Mesodermal cell (in vitro differentiated cells): ENCODE data around the gene EGFLAM.

Experiments
- H3K27ac ChIP-seq: 2 replicates; pipeline ENCODE4 v1.7.0; 2013; ENCODE audit warnings: mild to moderate bottlenecking, low read depth, low read length, moderate library complexity; ENCODE audit not compliant: severe bottlenecking
- H3K36me3 ChIP-seq: 2 replicates; pipeline ENCODE4 v1.7.1; 2013; ENCODE audit warnings: mild to moderate bottlenecking, low read length, moderate library complexity; ENCODE audit not compliant: control insufficient read depth, insufficient read depth
- H3K4me1 ChIP-seq: one replicate; pipeline ENCODE4 v1.7.1; 2013; ENCODE audit warnings: mild to moderate bottlenecking, low read length; ENCODE audit not compliant: insufficient read depth, control insufficient read depth, poor library complexity, severe bottlenecking
- H3K4me3 ChIP-seq: 2 replicates; pipeline ENCODE4 v1.7.0; 2013; ENCODE audit warnings: low read length, control low read depth, mild to moderate bottlenecking; ENCODE audit not compliant: insufficient read depth, poor library complexity, severe bottlenecking; ENCODE audit errors: extremely low read depth
- H3K9me3 ChIP-seq: 2 replicates; pipeline ENCODE4 v1.7.1; 2013; ENCODE audit warnings: mild to moderate bottlenecking, low read length, moderate library complexity; ENCODE audit not compliant: control insufficient read depth
- WGBS, 2 experiments: methylation state at CpG; one replicate each; pipeline ENCODE4 v1.1.5; 2013; ENCODE audit warnings: missing lambda C conversion rate in 2 of 2; ENCODE audit not compliant: insufficient coverage in 2 of 2; 5-methylcytosine and 5-hydroxymethylcytosine counted together

Gene EGFLAM

DNA sequence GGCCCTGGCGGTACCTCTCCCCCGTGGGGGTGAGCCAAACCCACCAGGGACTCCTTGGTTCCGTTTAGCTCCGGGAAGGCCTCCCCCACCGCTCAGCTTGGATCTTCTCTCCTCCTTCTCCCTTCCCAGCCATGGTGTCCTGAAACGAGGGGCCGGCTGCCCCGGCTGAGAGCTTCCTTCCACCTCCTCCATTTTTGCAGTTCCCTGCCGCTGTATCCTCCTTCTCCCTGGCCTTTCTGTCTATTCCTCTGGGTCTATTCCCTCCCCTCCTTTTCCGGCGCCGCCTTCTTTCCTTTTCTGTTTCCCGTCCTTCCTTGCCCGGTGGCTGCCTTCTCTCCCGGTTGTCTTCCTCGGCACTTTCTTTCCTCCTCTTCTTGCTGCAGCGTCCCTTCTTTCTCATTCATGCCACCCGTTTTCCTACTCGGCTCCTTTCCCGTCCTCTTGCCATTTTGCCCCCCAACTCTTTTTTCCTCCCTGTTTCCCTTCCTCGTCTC lies 187.7 kb downstream of the EGFLAM start:
- H3K9me3 ChIP-seq = no peaks in the 10 kb centered on the region
- H3K4me3 ChIP-seq = no peak overlapping the region
- H3K27ac ChIP-seq = no peak overlapping the region
- no peaks in the 10 kb centered on the region for H3K36me3 ChIP-seq
- no peaks in the 10 kb centered on the region for H3K4me1 ChIP-seq
- WGBS, 2 experiments = 92 to 94% methylated on average over 15 to 21 of the region's 21 CpGs

DNA sequence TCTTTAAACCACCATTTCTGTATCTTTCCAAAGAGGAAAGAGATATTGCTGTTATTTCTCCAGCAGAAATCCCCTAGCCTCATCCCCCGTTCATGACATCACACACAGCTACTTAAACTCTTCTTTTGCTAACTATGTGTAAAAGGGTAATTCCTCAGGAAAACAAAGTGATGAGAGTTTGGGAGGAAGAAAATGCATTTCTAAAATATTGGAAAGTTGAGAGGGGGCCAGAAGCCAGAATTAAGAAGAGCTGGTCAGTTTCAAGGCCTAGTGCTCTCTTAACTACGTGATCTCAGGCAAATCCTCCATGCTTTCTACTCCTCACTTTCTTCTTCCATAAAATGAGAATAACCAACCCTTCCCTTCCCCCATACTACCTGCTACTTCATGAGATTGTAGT lies 188.7 kb downstream of the EGFLAM start:
- Histone ChIP-seq H3K4me1 (no peaks in the 10 kb centered on the region), H3K4me3 (no peak overlapping the region), H3K27ac (no peak overlapping the region), H3K9me3 (no peaks in the 10 kb centered on the region), H3K36me3 (no peaks in the 10 kb centered on the region)
- no CpG with 5 or more reads among the region's 2 CpGs for WGBS, 2 experiments

DNA sequence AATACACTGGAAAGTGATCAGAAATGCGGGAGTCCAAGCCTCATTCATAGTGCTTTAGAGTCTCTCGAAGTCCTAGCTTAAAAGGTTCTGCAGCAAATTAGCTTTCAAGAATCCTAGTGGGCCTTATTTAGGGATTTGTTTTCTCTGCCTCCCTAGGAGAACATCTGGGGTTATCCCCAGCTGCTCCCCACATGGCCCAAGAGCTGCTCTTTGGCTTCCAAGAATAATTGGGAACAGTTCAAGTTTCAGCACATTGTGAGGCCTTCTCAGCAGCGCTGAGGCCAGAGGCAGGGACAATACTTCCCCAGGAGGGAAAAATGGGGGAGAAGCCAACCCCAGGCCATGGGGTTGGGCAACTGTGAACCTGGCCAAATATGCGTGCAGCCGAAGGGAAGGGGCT lies 189.4 kb downstream of the EGFLAM start:
- Histone ChIP-seq H3K4me3 (no peak overlapping the region), H3K27ac (no peak overlapping the region), H3K36me3 (no peaks in the 10 kb centered on the region), H3K4me1 (no peaks in the 10 kb centered on the region), H3K9me3 (no peaks in the 10 kb centered on the region)
- whole genome bisulfite sequencing, 2 experiments = 71 to 84% methylated on average over 5 of the region's 5 CpGs

DNA sequence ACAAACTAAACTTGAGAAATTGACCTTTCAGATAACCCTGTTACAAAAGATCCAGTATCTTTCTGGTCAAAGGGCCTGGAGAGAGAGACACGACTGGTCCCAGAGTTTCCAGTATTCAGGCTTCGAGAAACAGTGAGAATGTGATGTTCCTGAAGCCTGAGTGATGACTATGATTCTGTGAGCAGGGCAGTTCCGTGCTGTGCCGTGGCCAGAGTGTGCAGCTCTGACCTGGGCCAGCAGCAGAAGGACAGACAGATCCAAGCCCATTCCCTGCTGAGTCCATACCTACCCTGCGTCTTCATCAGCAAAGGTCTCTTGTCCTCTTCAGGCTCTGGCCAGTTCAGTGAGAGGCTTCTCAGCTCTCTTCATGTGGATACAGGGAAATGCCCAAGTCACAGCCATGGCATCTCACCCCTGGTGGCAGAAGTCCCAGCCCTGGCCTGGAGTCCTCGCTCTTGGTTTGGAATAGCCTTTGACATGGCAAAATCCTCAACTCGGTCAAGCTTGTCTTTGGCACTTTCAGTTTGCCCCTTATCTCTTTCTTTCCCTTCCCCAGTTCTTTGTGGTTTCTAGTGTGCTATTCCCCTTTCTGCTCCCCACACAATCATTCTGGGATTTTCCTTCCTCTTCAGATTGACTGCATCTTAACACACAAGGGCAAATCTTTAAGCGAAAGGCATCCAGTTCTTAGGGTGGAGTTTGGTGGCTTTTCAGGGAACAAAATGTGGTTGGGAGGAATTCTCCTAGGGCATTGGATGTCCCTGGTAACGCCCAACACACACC lies 190.4 kb downstream of the EGFLAM start:
- WGBS, 2 experiments = 94 to 98% methylated on average over 7 to 8 of the region's 9 CpGs
- Histone ChIP-seq H3K4me1 (no peaks in the 10 kb centered on the region), H3K9me3 (no peaks in the 10 kb centered on the region), H3K27ac (no peak overlapping the region), H3K36me3 (no peaks in the 10 kb centered on the region), H3K4me3 (no peak overlapping the region)

DNA sequence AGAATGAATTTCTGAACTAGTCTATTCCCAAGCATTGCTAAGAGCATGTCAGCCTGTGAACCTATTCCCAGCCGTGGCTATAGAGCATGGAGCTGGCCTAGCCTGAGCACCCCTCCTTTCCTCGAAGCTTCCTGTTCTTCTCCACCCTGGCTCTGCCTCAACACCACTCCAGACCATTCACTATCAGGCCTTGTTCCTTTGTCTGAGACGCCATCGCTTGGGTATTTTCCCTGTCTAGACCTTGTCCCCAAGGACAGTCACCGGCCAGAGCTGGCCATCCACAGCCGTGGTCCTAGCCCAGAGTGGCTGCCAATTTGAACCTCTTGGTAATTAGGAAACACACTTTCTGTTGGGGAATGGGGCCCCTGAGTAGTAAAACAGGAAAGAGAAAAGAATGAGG lies 192.3 kb downstream of the EGFLAM start:
- H3K4me3 ChIP-seq = no peak overlapping the region
- H3K36me3 ChIP-seq = no peaks in the 10 kb centered on the region
- H3K27ac ChIP-seq = no peak overlapping the region
- H3K9me3 ChIP-seq = no peaks in the 10 kb centered on the region
- WGBS, 2 experiments = 94 to 95% methylated on average over 6 of the region's 6 CpGs
- H3K4me1 ChIP-seq = no peaks in the 10 kb centered on the region

DNA sequence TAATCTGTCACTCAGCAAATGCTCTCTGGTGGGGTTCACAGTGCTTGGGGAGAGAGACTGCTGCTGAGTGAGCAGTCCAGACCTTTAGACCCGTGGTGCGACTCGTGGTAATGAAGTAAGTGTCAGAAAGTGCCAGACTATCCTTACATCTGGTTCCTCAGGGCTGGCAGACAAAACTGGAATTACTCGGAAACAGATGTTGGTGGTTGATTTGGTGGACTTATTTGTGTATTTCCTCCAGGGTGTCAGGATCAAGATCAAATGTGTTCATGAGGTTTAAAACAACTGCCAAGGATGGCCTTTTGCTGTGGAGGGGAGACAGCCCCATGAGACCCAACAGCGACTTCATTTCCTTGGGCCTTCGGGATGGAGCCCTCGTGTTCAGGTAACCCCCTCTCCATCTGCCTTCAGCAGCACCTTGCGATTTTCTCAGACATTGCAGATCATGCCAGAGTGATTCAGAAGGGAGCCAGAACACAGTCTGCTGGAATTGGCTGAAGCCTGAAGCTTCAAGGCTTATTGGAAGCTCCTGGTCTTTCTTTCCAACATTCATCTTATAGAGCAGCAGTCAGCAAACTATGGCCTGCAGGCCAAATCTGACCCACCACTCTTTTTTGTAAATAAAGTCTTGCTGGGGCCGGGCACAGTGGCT lies 192.8 kb downstream of the EGFLAM start:
- WGBS, 2 experiments = 94% methylated on average over 7 to 9 of the region's 9 CpGs
- Histone ChIP-seq H3K27ac (no peak overlapping the region), H3K4me1 (no peaks in the 10 kb centered on the region), H3K4me3 (no peak overlapping the region), H3K36me3 (no peaks in the 10 kb centered on the region), H3K9me3 (no peaks in the 10 kb centered on the region)

DNA sequence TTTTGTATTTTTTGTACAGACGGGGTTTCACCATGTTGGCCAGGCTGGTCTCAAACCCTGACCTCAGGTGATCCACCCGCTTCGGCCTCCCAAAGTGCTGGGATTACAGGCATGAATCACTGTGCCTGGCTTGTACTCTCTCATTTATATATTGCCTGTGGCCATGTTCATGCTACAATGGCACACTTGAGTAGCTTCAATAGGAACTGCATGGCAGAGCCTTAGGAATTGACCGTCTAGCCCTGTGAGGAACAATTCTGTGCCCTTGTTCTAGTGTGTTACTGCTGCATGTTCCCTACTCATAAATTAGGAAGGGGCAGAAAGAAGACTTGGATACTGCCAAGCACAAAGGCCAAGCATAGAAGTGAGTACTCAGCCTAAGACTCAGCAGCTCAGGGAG lies 193.8 kb downstream of the EGFLAM start:
- Histone ChIP-seq H3K36me3 (no peaks in the 10 kb centered on the region), H3K9me3 (no peaks in the 10 kb centered on the region), H3K4me1 (no peaks in the 10 kb centered on the region), H3K4me3 (no peak overlapping the region), H3K27ac (no peak overlapping the region)
- 96 to 97% methylated on average over 4 of the region's 4 CpGs for WGBS, 2 experiments

DNA sequence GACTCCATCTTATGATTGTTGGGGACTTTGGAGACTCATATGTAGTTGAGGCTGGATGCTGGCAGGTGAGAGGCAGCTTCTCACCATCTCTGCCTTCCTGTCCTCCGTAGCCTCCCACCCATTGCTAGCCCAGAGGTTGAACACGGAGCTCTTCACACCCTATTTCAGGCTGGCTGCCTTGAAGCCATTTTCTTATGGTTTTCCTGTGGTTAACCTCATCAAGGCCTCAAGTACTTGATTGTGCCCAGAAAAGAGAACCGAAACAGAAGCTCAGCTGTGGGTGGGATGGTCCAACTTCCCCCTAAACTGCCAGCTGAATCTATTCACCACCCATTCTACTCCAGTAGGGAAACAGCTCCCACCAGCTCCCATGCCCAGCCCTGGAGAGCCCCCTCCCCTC lies 195.1 kb downstream of the EGFLAM start:
- no peaks in the 10 kb centered on the region for H3K9me3 ChIP-seq
- no peaks in the 10 kb centered on the region for H3K36me3 ChIP-seq
- WGBS, 2 experiments = 87 to 100% methylated on average over 2 of the region's 3 CpGs

DNA sequence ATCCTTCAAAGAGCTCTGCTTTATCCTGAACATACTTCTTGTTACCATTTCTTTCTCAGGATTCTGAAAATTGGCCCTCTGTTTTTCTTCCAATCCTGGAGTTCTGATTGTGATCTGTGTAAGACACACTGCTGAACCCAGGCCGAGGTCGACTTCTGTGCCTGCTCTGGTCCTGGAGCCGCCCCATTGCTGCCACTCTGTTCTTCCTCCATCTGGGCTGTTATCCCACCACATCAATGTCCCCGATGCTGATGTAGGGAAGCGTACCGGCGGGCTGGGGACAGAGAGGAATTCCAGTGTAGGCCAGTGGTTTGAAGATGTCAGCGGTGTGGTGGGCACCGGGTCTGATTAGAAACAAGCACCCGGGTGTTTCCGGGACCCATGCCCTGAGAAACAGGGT lies 195.6 kb downstream of the EGFLAM start:
- no peaks in the 10 kb centered on the region for H3K9me3 ChIP-seq
- no peak overlapping the region for H3K4me3 ChIP-seq
- H3K4me1 ChIP-seq = no peaks in the 10 kb centered on the region
- no peak overlapping the region for H3K27ac ChIP-seq
- H3K36me3 ChIP-seq = no peaks in the 10 kb centered on the region
- 90 to 99% methylated on average over 3 to 11 of the region's 11 CpGs for WGBS, 2 experiments

More for the DNA sequence above, 195.1 kb downstream of the EGFLAM start:
- Histone ChIP-seq H3K27ac (no peak overlapping the region), H3K4me3 (no peak overlapping the region), H3K4me1 (no peaks in the 10 kb centered on the region)

DNA sequence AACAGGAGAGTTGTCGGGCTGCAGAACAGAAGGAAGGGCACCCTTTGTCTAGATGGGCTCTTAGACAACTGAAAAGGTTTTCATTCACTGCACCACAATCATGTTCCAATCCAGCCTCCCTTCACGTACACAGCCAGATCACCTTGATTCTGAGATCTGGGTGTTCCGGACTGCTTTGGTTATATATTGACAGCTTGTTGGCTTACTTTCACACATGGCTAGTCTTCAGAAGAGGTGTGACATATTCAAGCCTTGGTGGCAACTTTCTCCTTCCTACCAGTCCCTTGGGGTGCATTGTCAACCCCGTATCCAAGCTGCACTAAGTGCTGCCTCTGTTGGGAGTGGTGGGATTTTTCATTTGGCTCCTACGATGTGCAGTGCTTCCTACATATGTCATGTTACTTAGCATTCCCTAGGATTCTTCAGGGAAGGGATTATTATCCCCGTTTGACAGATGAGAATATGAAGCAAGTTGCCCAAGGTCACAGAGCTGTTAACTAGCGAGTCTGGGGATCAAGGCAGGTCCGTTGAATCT lies 197.5 kb downstream of the EGFLAM start:
- H3K4me1 ChIP-seq = no peaks in the 10 kb centered on the region
- H3K4me3 ChIP-seq = no peak overlapping the region
- no peaks in the 10 kb centered on the region for H3K36me3 ChIP-seq
- H3K9me3 ChIP-seq = no peaks in the 10 kb centered on the region
- 91 to 95% methylated on average over 4 to 5 of the region's 8 CpGs for WGBS, 2 experiments
- no peak overlapping the region for H3K27ac ChIP-seq
